Large intestine (tissue), 3 donors: ENCODE measurements around the gene SIK3. TPM values are rescaled to one million over a fixed set of nuclear protein-coding genes. Genes with fewer than 3 reads are reported as not detected.
A peak's percentile ranks its signal among the peaks of the same experiment; 100 is the strongest.

ENCODE experiments used
- DNase-seq, 2 donors: peaks; one replicate each; pipeline versions ENCODE4 v3.0.0 to v3.0.0-alpha.2; 2013
- H3K27ac ChIP-seq: one replicate; pipeline ENCODE4 v1.5.1; 2013; ENCODE audit warnings: low read length
- H3K27me3 ChIP-seq: 2 replicates; pipeline ENCODE4 v1.6.1; 2013; ENCODE audit warnings: low read length; ENCODE audit not compliant: control insufficient read depth, insufficient read depth
- H3K36me3 ChIP-seq: 2 replicates; pipeline ENCODE4 v1.6.1; 2013; ENCODE audit warnings: low read length; ENCODE audit not compliant: control insufficient read depth, insufficient read depth
- H3K4me1 ChIP-seq: one replicate; pipeline ENCODE4 v1.6.1; 2013; ENCODE audit warnings: low read length; ENCODE audit not compliant: control insufficient read depth, insufficient read depth
- H3K4me3 ChIP-seq: one replicate; pipeline ENCODE4 v1.5.1; 2013; ENCODE audit warnings: low read length
- H3K9me3 ChIP-seq: one replicate; pipeline ENCODE4 v1.6.1; 2013; ENCODE audit warnings: mild to moderate bottlenecking, low read depth, low read length, moderate library complexity; ENCODE audit not compliant: control insufficient read depth
- WGBS: methylation state at CpG from one replicate; pipeline ENCODE4 v1.1.5; 2013; ENCODE audit warnings: low lambda C conversion rate; ENCODE audit not compliant: insufficient coverage; 5-methylcytosine and 5-hydroxymethylcytosine counted together
- polyA plus RNA-seq: library from polyadenylated mRNA; unstranded; fragments of 120-200 nt; gene quantifications from one replicate; pipeline ENCODE4 v1.2.1, GENCODE V29; 2013

The SIK3 gene
- polyA plus RNA-seq, 1 donor: 34.6 TPM

- H3K9me3 ChIP-seq: no peaks in the 10 kb centered on the region
- 100% methylated on average over 1 of the region's 1 CpG for WGBS
- H3K27me3 ChIP-seq: no peaks in the 10 kb centered on the region
- H3K4me3 ChIP-seq: no peak overlapping the region
- H3K36me3 ChIP-seq: peaks cover 3% of the 10 kb centered on the region
- H3K4me1 ChIP-seq: no peaks in the 10 kb centered on the region
- no peak overlapping the region for H3K27ac ChIP-seq
- DNase-seq: no peak
Observed at GRCh38 chr11:116903090-116903489, 195.1 kb downstream of the SIK3 start.

- Histone ChIP-seq H3K4me3 (no peak overlapping the region), H3K27me3 (no peaks in the 10 kb centered on the region), H3K36me3 (peaks cover 4% of the 10 kb centered on the region), H3K27ac (no peak overlapping the region), H3K4me1 (no peaks in the 10 kb centered on the region), H3K9me3 (no peaks in the 10 kb centered on the region)
- no peak for DNase-seq
- WGBS: no CpG with 5 or more reads among the region's 2 CpGs
Observed at GRCh38 chr11:116901964-116902688, 196.1 kb downstream of the SIK3 start.

GRCh38 chr11:116901211-116901610 lies 197.0 kb downstream of the SIK3 start:
- Histone ChIP-seq H3K4me3 (no peak overlapping the region), H3K9me3 (no peaks in the 10 kb centered on the region), H3K27ac (no peak overlapping the region), H3K4me1 (no peaks in the 10 kb centered on the region), H3K27me3 (no peaks in the 10 kb centered on the region), H3K36me3 (peaks cover 11% of the 10 kb centered on the region)
- no peak for DNase-seq
- WGBS: no CpG with 5 or more reads among the region's 3 CpGs

GRCh38 chr11:116896211-116896610 lies 202.0 kb downstream of the SIK3 start:
- Histone ChIP-seq H3K27me3 (no peaks in the 10 kb centered on the region), H3K9me3 (no peaks in the 10 kb centered on the region), H3K36me3 (peaks cover 33% of the 10 kb centered on the region), H3K27ac (no peak overlapping the region), H3K4me1 (no peaks in the 10 kb centered on the region), H3K4me3 (no peak overlapping the region)
- DNase-seq: no peak
- WGBS: 100% methylated on average over 1 of the region's 8 CpGs

- WGBS: 71% methylated on average over 4 of the region's 11 CpGs
- peak in 1 of 2 donors; percentile 34 for DNase-seq
- H3K27me3 ChIP-seq: no peaks in the 10 kb centered on the region
- H3K36me3 ChIP-seq: peaks cover 33% of the 10 kb centered on the region
- no peak overlapping the region for H3K4me3 ChIP-seq
- no peak overlapping the region for H3K27ac ChIP-seq
- no peaks in the 10 kb centered on the region for H3K9me3 ChIP-seq
- H3K4me1 ChIP-seq: no peaks in the 10 kb centered on the region
Observed at GRCh38 chr11:116895048-116895757, 203.0 kb downstream of the SIK3 start.

- WGBS: 100% methylated on average over 1 of the region's 2 CpGs
- Histone ChIP-seq H3K36me3 (peaks cover 33% of the 10 kb centered on the region), H3K27ac (no peak overlapping the region)
Observed at GRCh38 chr11:116893906-116894305, 204.3 kb downstream of the SIK3 start.

GRCh38 chr11:116893437-116893836 lies 204.8 kb downstream of the SIK3 start:
- Histone ChIP-seq H3K27ac (no peak overlapping the region), H3K9me3 (no peaks in the 10 kb centered on the region), H3K4me3 (no peak overlapping the region), H3K36me3 (peaks cover 33% of the 10 kb centered on the region), H3K4me1 (no peaks in the 10 kb centered on the region), H3K27me3 (no peaks in the 10 kb centered on the region)
- DNase-seq: no peak
- 80% methylated on average over 1 of the region's 3 CpGs for WGBS

More at GRCh38 chr11:116893906-116894305, 204.3 kb downstream of the SIK3 start:
- no peak overlapping the region for H3K4me3 ChIP-seq
- H3K9me3 ChIP-seq: no peaks in the 10 kb centered on the region
- no peaks in the 10 kb centered on the region for H3K27me3 ChIP-seq
- no peak for DNase-seq
- no peaks in the 10 kb centered on the region for H3K4me1 ChIP-seq

GRCh38 chr11:116892374-116892773 lies 205.9 kb downstream of the SIK3 start:
- Histone ChIP-seq H3K27me3 (no peaks in the 10 kb centered on the region), H3K36me3 (peaks cover 33% of the 10 kb centered on the region), H3K4me1 (no peaks in the 10 kb centered on the region), H3K27ac (no peak overlapping the region), H3K4me3 (no peak overlapping the region), H3K9me3 (no peaks in the 10 kb centered on the region)
- no peak for DNase-seq
- WGBS: 80% methylated on average over 1 of the region's 2 CpGs

GRCh38 chr11:116891746-116892145 lies 206.5 kb downstream of the SIK3 start:
- no peaks in the 10 kb centered on the region for H3K9me3 ChIP-seq
- 100% methylated on average over 2 of the region's 2 CpGs for WGBS
- DNase-seq: no peak
- no peaks in the 10 kb centered on the region for H3K4me1 ChIP-seq
- H3K27ac ChIP-seq: no peak overlapping the region
- no peaks in the 10 kb centered on the region for H3K27me3 ChIP-seq
- H3K36me3 ChIP-seq: peaks cover 29% of the 10 kb centered on the region
- H3K4me3 ChIP-seq: no peak overlapping the region

- Histone ChIP-seq H3K4me1 (no peaks in the 10 kb centered on the region), H3K9me3 (no peaks in the 10 kb centered on the region)
- WGBS: 95% methylated on average over 3 of the region's 4 CpGs
Observed at GRCh38 chr11:116890607-116891006, 207.6 kb downstream of the SIK3 start.

More at GRCh38 chr11:116890607-116891006, 207.6 kb downstream of the SIK3 start:
- H3K4me3 ChIP-seq: no peak overlapping the region
- H3K27ac ChIP-seq: no peak overlapping the region
- H3K27me3 ChIP-seq: no peaks in the 10 kb centered on the region
- DNase-seq: no peak
- peaks cover 22% of the 10 kb centered on the region for H3K36me3 ChIP-seq
